ENCODE results near the gene ING1. TPM values are rescaled to one million over a fixed set of nuclear protein-coding genes. Genes with fewer than 3 reads are reported as not detected.

ING1 gene
- polyA plus RNA-seq, 2 of the 4 experiments (the other 2 are of a cell fraction): 7.9 to 8.6 TPM

- WGBS (ENCODE audit: missing lambda C conversion rate): 75% methylated on average over 5 of the region's 5 CpGs
- Histone ChIP-seq H3K9me3 (no peaks in the 10 kb centered on the region), H3K27ac (no peak overlapping the region), H3K4me1 (no peaks in the 10 kb centered on the region), H3K4me2 (no peak overlapping the region), H3K4me3 (no peak overlapping the region)
- ChIA-PET CTCF (interaction anchor here (0.6 to 1.9 kb wide), 10 partner anchors 9 to 135 kb away, joined by 3 to 10 read pairs (median 4); no protein-coding TSS in a partner anchor), POLR2A (interaction anchor here (1.3 kb wide), 1 partner anchor 32 kb away, joined by 9 read pairs; no protein-coding TSS in a partner anchor)
- FAIRE-seq (no peak), DNase-seq (ENCODE audit: low read depth in 1 of 2, low spot score in 1 of 2) (peak in 1 of 2 experiments; percentile 49), ATAC-seq (peak; percentile 81 to 85; a peak in 4 of 6 replicates)
- TF ChIP-seq SMC3 (IDR thresholded peaks at IDR 0.05) (peak; percentile 33; the same call in 1 of the 3 replicates), RAD21 (conservative IDR thresholded peaks at IDR 0.05 in 1 of 2, IDR thresholded peaks at IDR 0.05 in 1 of 2) (peak; percentile 53 to 58), TP53 (CRISPR knock-in tag; IDR thresholded peaks at IDR 0.05) (no peak), CBX2 (IDR thresholded peaks at IDR 0.05; ENCODE audit: borderline replicate concordance, low read depth) (no peak), FOXS1 (CRISPR knock-in tag; IDR thresholded peaks at IDR 0.05) (no peak)
- TF ChIP-seq, protein P1, sequence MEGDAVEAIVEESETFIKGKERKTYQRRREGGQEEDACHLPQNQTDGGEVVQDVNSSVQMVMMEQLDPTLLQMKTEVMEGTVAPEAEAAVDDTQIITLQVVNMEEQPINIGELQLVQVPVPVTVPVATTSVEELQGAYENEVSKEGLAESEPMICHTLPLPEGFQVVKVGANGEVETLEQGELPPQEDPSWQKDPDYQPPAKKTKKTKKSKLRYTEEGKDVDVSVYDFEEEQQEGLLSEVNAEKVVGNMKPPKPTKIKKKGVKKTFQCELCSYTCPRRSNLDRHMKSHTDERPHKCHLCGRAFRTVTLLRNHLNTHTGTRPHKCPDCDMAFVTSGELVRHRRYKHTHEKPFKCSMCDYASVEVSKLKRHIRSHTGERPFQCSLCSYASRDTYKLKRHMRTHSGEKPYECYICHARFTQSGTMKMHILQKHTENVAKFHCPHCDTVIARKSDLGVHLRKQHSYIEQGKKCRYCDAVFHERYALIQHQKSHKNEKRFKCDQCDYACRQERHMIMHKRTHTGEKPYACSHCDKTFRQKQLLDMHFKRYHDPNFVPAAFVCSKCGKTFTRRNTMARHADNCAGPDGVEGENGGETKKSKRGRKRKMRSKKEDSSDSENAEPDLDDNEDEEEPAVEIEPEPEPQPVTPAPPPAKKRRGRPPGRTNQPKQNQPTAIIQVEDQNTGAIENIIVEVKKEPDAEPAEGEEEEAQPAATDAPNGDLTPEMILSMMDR (IDR thresholded peaks at IDR 0.05): peak; percentile 56
Measured at GRCh38 chr13:110683203-110683883, 30.2 kb upstream of the ING1 start.

DNA sequence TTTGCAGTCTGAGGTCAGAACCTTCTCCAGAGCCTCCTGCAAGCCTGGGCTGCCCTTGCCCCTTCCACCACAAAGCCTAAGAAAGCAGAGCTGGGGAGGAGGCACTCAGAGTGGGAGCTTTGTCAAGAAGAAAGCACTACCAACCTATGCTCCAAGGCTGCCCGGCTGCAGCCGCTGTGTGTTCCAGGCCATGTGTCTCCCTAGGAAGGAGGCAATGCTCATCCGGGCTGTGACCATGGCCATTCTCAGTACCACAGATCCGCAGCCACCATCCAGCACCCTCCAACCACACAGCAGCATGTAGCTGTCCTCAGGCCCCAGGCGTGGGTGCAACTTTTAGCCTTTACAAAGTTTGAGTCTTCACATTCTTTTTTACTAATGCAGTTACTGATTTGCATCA, 29.6 kb upstream of the ING1 start:
- no peak overlapping the region for H3K27ac ChIP-seq
- no peak for ATAC-seq

DNA sequence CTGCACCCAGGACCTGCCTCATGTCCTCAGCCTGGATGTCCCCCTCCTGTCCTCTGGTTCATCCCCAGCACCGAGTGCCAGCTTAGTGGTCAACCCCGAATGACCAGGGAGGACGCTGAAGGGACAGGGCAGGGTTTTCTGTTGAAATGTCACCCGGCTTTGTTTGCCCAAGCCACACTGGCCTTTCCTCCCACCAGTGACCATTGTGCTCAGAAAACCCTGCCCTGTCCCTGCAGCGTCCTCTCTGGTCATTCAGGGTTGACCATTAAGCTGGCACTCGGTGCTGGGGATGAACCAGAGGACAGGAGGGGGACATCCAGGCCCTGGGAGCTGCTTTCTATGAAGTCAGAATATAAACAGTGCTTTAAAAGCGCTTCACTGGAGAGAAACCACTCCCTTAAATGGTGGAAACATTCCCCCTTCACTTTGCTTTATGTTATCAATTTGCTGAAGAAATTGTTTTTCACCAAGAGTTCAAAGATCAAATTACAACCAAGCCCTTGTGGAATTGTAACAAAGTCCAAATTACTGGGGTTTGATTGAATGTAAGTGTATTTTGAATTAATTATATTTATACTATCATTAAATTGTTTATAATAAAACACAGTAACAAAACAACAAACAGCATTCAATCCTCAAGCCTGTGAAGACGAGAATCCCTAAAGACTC, 29.0 kb upstream of the ING1 start:
- ATAC-seq (no peak), DNase-seq (ENCODE audit: low read depth in 1 of 2, low spot score in 1 of 2) (no peak), FAIRE-seq (no peak)
- Histone ChIP-seq H3K27ac (no peak overlapping the region), H3K4me1 (no peaks in the 10 kb centered on the region), H3K4me2 (no peak overlapping the region), H3K9me3 (no peaks in the 10 kb centered on the region), H3K4me3 (no peak overlapping the region)
- ChIA-PET POLR2A (interaction anchor here (0.5 kb wide), 1 partner anchor 45 kb away, joined by 4 read pairs; no protein-coding TSS in a partner anchor), CTCF (interaction anchor here (1.8 to 1.9 kb wide), 2 partner anchors 8 to 23 kb away, joined by 4 to 10 read pairs; no protein-coding TSS in a partner anchor)
- 87% methylated on average over 7 of the region's 8 CpGs for WGBS (ENCODE audit: missing lambda C conversion rate)
- TF ChIP-seq CBX8 (IDR thresholded peaks at IDR 0.05) (no peak), ZFP36 (IDR thresholded peaks at IDR 0.05; ENCODE audit: borderline replicate concordance, partially characterized antibody) (no peak), GATA3 (IDR thresholded peaks at IDR 0.05; ENCODE audit: borderline replicate concordance) (no peak), MAX (IDR thresholded peaks at IDR 0.05) (no peak), NPAS2 (CRISPR knock-in tag; IDR thresholded peaks at IDR 0.05; ENCODE audit: borderline replicate concordance) (no peak), HOXB13 (CRISPR knock-in tag; IDR thresholded peaks at IDR 0.05; ENCODE audit: low read depth) (no peak), KDM5A (IDR thresholded peaks at IDR 0.05) (no peak), HDAC2 (IDR thresholded peaks at IDR 0.05) (no peak), MAZ (IDR thresholded peaks at IDR 0.05; ENCODE audit: borderline replicate concordance, low read depth, low read length) (no peak), EHF (CRISPR knock-in tag; IDR thresholded peaks at IDR 0.05) (no peak), BHLHE40 (IDR thresholded peaks at IDR 0.05; ENCODE audit: low read depth, low read length) (no peak), TP53 (CRISPR knock-in tag; IDR thresholded peaks at IDR 0.05) (no peak), EP300 (IDR thresholded peaks at IDR 0.05) (no peak), TFCP2L1 (CRISPR knock-in tag; IDR thresholded peaks at IDR 0.05) (no peak), CEBPB (IDR thresholded peaks at IDR 0.05) (no peak), RCOR1 (IDR thresholded peaks at IDR 0.05; ENCODE audit: low read depth, low read length) (no peak), JUNB (IDR thresholded peaks at IDR 0.05) (no peak)
- TF ChIP-seq, protein P2, sequence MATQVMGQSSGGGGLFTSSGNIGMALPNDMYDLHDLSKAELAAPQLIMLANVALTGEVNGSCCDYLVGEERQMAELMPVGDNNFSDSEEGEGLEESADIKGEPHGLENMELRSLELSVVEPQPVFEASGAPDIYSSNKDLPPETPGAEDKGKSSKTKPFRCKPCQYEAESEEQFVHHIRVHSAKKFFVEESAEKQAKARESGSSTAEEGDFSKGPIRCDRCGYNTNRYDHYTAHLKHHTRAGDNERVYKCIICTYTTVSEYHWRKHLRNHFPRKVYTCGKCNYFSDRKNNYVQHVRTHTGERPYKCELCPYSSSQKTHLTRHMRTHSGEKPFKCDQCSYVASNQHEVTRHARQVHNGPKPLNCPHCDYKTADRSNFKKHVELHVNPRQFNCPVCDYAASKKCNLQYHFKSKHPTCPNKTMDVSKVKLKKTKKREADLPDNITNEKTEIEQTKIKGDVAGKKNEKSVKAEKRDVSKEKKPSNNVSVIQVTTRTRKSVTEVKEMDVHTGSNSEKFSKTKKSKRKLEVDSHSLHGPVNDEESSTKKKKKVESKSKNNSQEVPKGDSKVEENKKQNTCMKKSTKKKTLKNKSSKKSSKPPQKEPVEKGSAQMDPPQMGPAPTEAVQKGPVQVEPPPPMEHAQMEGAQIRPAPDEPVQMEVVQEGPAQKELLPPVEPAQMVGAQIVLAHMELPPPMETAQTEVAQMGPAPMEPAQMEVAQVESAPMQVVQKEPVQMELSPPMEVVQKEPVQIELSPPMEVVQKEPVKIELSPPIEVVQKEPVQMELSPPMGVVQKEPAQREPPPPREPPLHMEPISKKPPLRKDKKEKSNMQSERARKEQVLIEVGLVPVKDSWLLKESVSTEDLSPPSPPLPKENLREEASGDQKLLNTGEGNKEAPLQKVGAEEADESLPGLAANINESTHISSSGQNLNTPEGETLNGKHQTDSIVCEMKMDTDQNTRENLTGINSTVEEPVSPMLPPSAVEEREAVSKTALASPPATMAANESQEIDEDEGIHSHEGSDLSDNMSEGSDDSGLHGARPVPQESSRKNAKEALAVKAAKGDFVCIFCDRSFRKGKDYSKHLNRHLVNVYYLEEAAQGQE (IDR thresholded peaks at IDR 0.05): no peak
- TF ChIP-seq, protein P3, sequence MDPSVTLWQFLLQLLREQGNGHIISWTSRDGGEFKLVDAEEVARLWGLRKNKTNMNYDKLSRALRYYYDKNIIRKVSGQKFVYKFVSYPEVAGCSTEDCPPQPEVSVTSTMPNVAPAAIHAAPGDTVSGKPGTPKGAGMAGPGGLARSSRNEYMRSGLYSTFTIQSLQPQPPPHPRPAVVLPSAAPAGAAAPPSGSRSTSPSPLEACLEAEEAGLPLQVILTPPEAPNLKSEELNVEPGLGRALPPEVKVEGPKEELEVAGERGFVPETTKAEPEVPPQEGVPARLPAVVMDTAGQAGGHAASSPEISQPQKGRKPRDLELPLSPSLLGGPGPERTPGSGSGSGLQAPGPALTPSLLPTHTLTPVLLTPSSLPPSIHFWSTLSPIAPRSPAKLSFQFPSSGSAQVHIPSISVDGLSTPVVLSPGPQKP (IDR thresholded peaks at IDR 0.05; ENCODE audit: low read depth, low read length): no peak

More for the DNA sequence above, 29.6 kb upstream of the ING1 start:
- Histone ChIP-seq H3K4me1 (no peaks in the 10 kb centered on the region), H3K9me3 (no peaks in the 10 kb centered on the region), H3K4me3 (no peak overlapping the region), H3K4me2 (no peak overlapping the region)
- POLR2A ChIA-PET: interaction anchor here (1.3 kb wide), 1 partner anchor 31 kb away, joined by 9 read pairs; no protein-coding TSS in a partner anchor
- no peak for FAIRE-seq
- no peak for DNase-seq (ENCODE audit: low read depth in 1 of 2, low spot score in 1 of 2)
- no peak for TF ChIP-seq HDAC2 (IDR thresholded peaks at IDR 0.05)
- TF ChIP-seq JUN (IDR thresholded peaks at IDR 0.05): no peak
- TF ChIP-seq POLR2A (IDR thresholded peaks at IDR 0.05; ENCODE audit: low read length): no peak
- TF ChIP-seq RAD21 (conservative IDR thresholded peaks at IDR 0.05 in 1 of 2, IDR thresholded peaks at IDR 0.05 in 1 of 2): no peak
- TF ChIP-seq BHLHE40 (IDR thresholded peaks at IDR 0.05; ENCODE audit: low read depth, low read length): no peak
- TF ChIP-seq GATA3 (IDR thresholded peaks at IDR 0.05; ENCODE audit: borderline replicate concordance): no peak
- no peak for TF ChIP-seq HEYL (CRISPR knock-in tag; IDR thresholded peaks at IDR 0.05)
- TF ChIP-seq ZNF302 (CRISPR knock-in tag; IDR thresholded peaks at IDR 0.05): no peak
- WGBS (ENCODE audit: missing lambda C conversion rate): 91% methylated on average over 5 of the region's 5 CpGs
- CTCF ChIA-PET: interaction anchor here (1.8 to 1.9 kb wide), 2 partner anchors 8 to 24 kb away, joined by 4 to 10 read pairs; no protein-coding TSS in a partner anchor
